Forelimb muscle (tissue), 1 donor: Measurements from ENCODE around the gene AKAP1. TPM values are rescaled to one million over a fixed set of nuclear protein-coding genes. Genes with fewer than 3 reads are reported as not detected.

Source experiments
- DNase-seq: peaks from one replicate; pipeline ENCODE4 v3.0.0-alpha.2; 2013; ENCODE audit warnings: low read depth
- polyA plus RNA-seq: library from polyadenylated mRNA; unstranded; fragments of 120-200 nt; gene quantifications from one replicate; pipeline ENCODE4 v1.2.1, GENCODE V29; 2013; ENCODE audit not compliant: insufficient read length

The AKAP1 gene
- polyA plus RNA-seq, 1 donor: 86.3 TPM

- no peak for DNase-seq
Observed at GRCh38 chr17:57164814-57165213, 79.8 kb downstream of the AKAP1 start.

DNA sequence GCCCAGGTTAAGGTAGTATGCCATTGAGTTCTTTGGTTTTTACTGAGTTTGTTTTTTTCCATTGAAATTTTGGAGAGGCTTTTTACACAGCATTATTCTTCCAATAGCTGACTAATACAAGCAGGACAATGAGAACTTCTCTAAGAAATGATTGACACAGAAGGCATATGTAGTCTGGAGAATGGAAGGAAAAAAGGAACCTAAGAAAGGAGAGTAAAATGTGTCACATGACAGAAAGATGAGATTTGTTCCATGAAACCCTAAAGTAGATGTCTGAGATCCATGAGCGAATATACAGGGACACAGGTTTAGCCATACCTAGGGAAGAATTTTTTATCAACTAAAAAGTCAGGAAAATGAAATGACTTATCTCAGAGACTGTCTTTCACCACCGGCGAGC lies 80.7 kb downstream of the AKAP1 start:
- DNase-seq: no peak

DNA sequence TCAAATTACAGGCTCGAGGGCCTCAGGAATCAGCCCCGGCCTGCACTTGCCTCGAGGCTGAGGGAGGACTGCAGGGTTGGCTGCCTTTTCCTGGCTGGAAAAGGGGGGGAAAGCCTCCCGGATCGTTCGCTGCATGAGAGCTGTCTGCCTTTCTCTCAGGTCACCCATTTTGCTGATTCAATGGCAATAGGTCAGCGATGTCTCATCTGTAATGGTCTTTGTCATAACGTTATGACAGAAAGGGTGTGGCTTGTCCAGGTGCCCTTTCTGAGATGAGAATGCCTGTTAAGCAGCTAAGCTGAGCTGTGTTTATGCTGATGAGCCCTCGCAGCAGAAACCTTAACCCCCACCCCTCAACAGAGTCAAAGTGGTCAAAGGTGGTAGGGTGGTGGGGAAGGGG lies 81.8 kb downstream of the AKAP1 start:
- DNase-seq: no peak

DNA sequence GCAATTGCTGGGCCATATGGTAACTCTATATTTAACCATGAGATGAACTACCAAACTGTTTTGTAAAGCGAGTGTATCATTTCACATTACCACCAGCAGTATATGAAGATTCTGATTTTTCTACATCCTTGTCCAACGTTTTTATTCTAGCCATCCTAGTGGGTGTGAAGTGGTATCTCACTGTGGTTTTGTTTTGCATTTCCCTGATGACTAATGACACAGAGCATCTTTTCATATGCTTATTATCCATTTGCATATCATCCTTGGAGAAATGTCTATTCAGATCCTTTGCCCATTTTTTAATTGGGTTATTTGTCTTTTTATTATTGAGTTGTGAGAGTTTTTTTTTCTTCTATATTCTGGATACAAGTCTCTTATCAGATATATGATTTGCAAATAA lies 83.6 kb downstream of the AKAP1 start:
- no peak for DNase-seq

DNA sequence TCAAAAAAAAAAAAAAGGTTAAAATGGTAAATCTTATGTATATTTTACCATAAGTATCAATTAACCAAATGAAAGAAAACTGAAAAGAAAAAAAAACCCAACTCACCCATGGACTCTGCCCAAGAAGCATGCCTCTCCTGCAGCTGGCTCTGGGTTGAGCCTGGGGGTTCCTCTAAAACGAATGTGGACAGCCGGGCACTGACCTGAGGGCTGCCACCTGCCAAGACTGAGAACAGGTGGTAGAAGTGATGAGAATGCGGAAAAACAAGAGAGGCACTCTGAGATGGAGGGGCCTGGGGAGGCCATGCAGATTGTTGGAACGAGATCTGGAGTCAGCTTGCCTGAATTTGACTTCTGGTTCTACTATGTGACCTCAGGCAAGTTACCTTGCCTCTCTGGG lies 85.8 kb downstream of the AKAP1 start:
- DNase-seq: no peak

Other genes with a start within 250 kb of the AKAP1 start
- 11.5 TPM for gene TRIM25, start 171.2 kb upstream of the AKAP1 start, polyA plus RNA-seq
- gene COIL, start 124.2 kb upstream of the AKAP1 start, polyA plus RNA-seq: 16.3 TPM
- 15.9 TPM for gene SCPEP1, start 107.1 kb upstream of the AKAP1 start, polyA plus RNA-seq
- 31.6 TPM for gene MSI2, start 171.3 kb downstream of the AKAP1 start, polyA plus RNA-seq